DMS153 (cell line): ENCODE results near the gene KCNAB2.
"Not testable (repeated sequence)": the region's sequence is repeated elsewhere in the genome, so short reads cannot be mapped to it uniquely, and the experiment has no call there.

Experiments
- DNase-seq: peaks from one replicate; lab custom pipeline; 2025; lab: John Stamatoyannopoulos, UW

The KCNAB2 gene

GRCh38 chr1:6057170-6057845 is 11.6 kb downstream of the KCNAB2 start:
- DNase-seq: no peak

DNA sequence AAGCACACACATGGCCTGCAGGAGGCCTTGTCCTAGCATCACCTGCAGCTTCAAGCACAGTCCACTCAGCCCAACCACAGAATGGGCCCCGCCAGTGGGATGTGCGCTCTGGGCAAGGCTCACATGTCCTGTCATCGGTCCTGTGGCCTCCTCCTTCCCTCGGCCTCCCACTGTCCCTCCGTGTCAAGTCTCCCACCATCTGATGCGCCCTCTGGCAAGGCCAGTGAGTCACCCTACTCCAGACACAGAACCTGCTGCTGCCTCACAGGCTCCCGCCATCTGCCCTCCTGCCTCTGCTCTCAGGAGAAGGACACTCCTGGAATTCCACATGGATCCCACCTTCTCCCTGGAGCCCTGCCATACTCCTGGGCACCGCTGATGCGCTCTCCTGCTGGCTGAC is 14.2 kb downstream of the KCNAB2 start:
- no peak for DNase-seq

GRCh38 chr1:6062670-6063069 is 17.0 kb downstream of the KCNAB2 start:
- no peak for DNase-seq

DNA sequence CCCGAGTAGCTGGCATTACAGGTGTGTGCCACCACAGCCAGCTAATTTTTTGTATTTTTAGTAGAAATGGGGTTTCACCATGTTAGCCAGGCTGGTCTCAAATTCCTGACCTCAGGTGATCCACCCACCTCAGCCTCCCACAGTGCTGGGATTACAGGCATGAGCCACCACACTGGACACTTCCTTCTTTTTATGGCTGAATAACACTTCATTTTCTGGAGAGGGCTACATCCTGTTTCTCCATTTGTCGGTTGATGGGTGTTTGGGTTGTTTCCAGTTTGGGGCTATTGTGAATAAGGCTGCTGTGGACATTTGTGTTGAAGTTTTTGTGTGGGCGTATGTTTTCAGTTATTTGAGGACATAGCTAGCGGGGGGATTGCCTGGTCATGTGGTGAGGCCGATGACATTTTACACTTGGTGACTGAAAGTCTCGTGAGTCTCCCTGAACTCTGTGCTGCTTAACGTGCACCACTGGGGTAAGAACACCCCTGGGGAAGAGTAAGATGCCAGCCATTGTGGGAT is 17.9 kb downstream of the KCNAB2 start:
- DNase-seq: not testable (repeated sequence)

GRCh38 chr1:6065093-6065858 is 19.6 kb downstream of the KCNAB2 start:
- DNase-seq: no peak

DNA sequence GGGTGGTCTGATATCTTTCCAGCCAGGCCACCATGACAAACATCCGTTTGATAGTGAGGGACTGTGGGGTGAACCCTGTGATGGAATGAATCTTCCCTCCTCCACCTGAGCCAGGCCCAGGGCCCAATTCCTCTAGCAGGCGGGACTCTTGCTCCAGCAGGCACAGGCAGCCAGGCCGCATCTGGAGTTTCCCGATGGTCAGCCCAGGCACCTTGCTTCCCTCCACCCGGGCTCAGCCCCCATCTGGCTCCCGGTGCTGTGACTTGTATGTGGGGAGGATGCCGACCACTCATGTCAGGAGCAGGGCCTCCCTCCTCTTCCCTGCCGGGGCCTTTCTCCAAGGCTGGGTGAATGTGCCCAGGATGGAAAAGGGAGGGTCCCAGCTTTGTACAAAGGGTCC is 21.0 kb downstream of the KCNAB2 start:
- DNase-seq: no peak

- no peak for DNase-seq
Observed at GRCh38 chr1:6068073-6068472, 22.4 kb downstream of the KCNAB2 start.

DNA sequence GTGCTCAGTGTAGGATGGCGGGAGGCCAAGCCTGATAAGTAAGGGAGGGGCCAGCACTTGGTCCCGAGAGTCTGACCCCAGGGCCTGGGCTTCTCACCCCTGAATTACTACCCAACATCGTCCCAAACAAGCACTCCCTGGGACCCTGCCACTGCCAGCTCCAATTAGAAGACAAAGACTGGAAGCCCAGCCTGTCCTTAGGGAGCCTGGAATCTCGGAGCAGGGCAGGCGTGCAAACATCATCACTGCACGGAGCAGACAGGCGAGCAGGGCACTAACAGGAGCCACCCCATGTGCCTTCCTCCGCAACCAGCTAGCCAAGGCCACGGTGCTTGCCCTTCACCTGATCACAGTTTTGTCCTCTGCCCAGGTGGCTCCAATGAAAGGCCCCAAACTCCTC is 23.2 kb downstream of the KCNAB2 start:
- DNase-seq: no peak

DNA sequence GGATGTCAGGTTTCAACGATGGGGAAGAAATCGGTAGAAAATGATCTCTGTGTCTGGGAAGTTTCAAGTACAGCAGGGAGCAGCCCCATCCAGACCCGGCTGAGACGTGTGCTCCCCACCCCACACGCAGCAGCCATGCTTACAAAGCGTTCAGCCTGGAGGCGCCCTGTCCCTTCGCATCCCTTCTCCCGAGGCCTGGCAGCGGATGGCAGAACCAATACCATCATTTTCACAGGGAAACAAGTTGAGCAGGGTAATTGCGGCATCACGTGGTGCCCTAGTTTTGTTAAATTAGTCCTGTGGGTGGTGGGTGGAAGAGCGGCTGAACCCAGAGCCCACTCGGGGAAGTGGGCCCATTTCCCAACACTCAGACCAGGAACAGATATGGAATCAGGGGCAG is 23.9 kb downstream of the KCNAB2 start:
- no peak for DNase-seq

GRCh38 chr1:6070450-6070974 is 24.8 kb downstream of the KCNAB2 start:
- DNase-seq: no peak

GRCh38 chr1:6071219-6071618 is 25.5 kb downstream of the KCNAB2 start:
- no peak for DNase-seq

GRCh38 chr1:6072774-6073479 is 27.2 kb downstream of the KCNAB2 start:
- no peak for DNase-seq

DNA sequence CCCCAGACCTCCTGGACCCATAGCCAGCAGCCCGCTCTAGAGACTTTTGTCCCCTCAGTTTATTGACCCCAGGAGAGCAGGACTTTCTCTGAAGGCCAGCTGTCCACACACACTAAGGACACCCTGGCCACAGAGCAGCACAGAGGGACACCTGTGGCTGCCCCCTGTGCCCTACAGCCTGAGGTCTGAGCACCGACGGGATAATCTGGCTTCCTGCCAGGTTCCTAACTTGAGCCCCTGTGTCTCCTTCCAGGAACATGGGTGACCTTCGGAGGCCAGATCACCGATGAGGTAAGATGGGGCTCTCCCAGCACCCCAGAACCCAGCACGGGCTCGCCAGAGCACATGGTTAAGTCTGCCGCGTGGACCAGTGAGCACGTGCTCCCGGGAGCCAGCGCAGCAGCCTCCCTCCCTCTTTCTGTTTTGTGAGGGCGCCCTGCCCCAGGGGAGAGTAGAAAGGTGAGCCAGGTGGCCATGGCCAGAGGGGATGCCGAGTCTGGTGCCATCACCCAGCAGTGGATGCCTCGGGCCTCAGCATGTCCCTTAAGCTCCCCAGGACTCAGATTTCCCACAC is 27.9 kb downstream of the KCNAB2 start:
- no peak for DNase-seq

DNA sequence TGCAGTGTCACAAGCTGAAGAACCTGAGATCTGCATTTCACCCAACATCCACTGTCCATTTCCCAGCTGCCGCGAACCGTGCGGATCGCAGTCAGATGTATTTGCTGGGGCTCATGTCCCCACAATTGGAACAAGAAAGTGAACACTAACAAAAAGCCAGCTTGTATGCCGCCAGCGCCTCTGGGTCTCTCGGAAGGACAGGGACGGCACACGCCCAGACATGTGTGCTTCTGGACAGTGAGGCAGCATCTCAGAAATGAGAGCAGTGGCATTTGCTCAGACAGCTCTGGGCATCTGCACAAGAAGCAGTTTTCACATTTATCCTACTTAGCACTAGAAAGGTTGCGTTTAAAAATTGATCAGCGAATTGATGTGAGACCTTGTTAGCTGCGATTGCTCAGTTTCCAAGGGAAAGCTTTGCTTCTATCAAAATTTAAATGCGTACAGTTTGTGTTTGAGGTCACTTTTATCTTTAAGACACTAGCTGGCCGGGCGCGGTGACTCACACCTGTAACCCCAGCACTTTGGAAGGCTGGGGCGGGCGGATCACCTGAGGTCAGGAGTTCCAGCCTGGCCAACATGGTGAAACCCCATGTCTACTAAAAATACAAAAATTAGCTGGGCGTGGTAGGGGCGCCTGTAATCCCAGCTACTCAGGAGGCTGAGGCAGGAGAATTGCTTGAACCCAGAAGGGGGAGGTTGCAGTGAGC is 28.7 kb downstream of the KCNAB2 start:
- DNase-seq: no peak

DNA sequence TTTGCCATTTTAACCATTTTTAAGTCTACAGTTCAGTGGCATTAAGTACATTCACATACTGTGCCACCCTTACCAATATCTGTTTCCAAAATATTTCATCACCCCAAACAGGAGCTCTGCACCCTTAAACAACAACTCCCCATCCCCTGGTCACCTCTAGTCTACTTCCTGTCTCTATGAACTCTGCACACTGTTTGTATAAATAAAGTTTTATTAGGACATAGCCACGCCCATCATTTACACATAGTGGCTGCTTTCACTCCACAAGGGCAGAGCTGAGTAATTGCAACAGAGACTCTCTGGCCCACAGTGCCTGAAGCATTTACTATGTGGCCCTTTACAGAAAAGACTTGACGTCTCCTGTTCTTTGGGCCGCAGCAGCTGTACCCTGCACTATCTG is 30.1 kb downstream of the KCNAB2 start:
- DNase-seq: no peak

DNA sequence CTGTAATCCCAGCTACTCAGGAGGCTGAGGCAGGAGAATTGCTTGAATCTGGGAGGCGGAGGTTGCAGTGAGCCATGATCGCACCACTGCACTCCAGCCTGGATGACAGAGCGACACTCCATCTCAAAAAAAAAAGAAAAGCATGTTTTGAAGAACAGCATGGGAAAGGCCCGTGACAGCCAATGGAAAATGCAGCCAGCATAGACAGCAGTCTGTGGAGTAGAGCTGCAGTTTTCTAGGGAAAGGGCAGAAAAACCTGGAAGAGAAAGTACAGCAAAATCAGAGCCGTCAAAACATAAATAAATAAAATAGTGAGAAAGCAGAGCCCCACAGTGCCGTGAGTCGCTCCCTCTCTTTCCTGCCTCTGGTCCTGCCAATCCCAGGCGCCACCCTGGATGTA is 31.4 kb downstream of the KCNAB2 start:
- not testable (repeated sequence) for DNase-seq

DNA sequence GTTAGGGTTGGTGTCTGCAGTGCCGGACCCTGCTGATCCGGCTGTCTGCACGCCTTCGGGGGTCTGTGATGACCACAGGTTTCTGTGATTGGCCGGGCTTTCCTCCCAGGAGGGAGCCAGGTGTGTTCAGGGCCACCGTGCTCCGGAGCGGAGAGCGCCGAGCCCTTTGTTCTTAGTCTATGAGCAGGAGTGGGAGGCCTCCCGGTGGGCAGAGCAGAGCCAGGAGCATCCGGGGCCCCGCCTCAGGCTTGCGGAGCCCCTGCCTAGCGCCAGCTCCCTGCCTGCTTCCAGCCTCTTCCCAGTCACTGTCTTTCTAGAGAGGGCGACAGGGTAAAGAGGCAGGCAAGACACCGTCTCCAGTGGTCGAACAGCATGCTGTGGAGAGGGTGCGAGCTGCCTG is 31.8 kb downstream of the KCNAB2 start:
- DNase-seq: no peak

- no peak for DNase-seq
Observed at GRCh38 chr1:6077919-6078318, 32.2 kb downstream of the KCNAB2 start.

DNA sequence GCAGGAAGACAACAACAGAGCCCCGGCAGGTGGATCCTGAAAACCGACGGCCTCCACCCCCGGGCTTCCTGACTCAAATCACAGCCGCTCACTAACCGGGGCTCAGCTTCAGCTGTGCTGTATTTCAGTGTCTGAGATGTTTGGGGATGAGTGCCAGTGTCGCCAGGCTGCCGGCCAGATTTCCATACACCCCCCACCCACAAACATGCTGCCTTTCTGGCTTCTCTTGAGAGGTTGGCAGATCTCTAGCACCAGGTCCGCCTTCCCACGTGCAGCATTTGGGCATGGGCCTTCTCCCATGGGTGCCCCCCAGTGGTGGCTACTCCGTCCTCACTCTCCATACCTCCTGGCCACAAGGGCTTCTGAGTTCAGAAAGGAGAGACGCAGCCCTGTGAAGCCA is 34.8 kb downstream of the KCNAB2 start:
- DNase-seq: no peak

DNA sequence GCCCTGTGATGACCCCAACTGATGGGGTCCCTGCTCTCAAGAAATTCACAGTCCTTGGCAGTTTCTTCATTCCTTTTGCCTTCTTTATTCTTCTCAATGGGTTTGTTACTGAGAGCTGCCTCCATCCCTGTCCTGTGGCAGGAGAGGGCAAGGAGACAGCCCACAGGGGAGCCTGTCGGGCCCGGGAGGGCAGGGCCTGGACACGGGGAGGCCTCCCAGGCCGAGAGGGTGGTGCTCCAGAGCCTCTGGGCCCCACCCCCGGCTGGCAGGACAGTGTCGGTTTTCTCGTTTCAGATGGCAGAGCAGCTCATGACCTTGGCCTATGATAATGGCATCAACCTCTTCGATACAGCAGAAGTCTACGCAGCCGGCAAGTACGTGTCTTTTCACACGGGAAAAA is 36.2 kb downstream of the KCNAB2 start:
- DNase-seq: no peak

- no peak for DNase-seq
Observed at GRCh38 chr1:6082430-6082971, 36.8 kb downstream of the KCNAB2 start.
